NB4 (cell line): ENCODE measurements around the gene ZNF324.

Experiments
- CTCF ChIP-seq: IDR thresholded peaks from one replicate; pipeline ENCODE4 v1.5.1; 2012; ENCODE audit warnings: low read depth, low read length
- MAX ChIP-seq: IDR thresholded peaks from 2 replicates; pipeline ENCODE4 v1.6.1; 2011; ENCODE audit warnings: low read depth, low read length
- POLR2A ChIP-seq: IDR thresholded peaks from 2 replicates; pipeline ENCODE4 v1.6.1; 2011; ENCODE audit warnings: mild to moderate bottlenecking; ENCODE audit not compliant: insufficient read length; ENCODE audit errors: extremely low read depth

- no peak for TF ChIP-seq CTCF
- TF ChIP-seq MAX: peak; percentile 26; the same call in 1 of the 2 replicates
- peak; percentile 50 for TF ChIP-seq POLR2A
Observed at GRCh38 chr19:58475714-58476497, 9.0 kb downstream of the ZNF324 start, which contains the start of gene ZNF446.
